Tibial artery (tissue), 4 donors: ENCODE results near the gene MAN1C1.

Experiments
- DNase-seq, 2 donors: peaks; one replicate each; pipeline ENCODE4 v3.0.0-alpha.2; 2019
- H3K27ac ChIP-seq, 2 donors: fragments of 200-600 bp; sonication (generic) in 1 of 2; 1 replicate in 1 of 2; 2 replicates in 1 of 2; pipeline ENCODE4 v1.5.1; 2018 to 2019; ENCODE audit warnings: mild to moderate bottlenecking in 1 of 2
- H3K27me3 ChIP-seq, 2 donors: fragments of 200-600 bp; sonication (generic) in 1 of 2; one replicate each; pipeline versions ENCODE4 v1.5.1 to v1.6.0; 2016 to 2019
- H3K36me3 ChIP-seq, 3 donors: fragments of 200-600 bp; sonication (generic) in 2 of 3; one replicate each; pipeline ENCODE4 v1.5.1; 2016 to 2019; ENCODE audit warnings: mild to moderate bottlenecking in 2 of 3
- H3K4me1 ChIP-seq, 4 donors: fragments of 200-600 bp; sonication (generic) in 2 of 4; 1 replicate in 3 of 4; 2 replicates in 1 of 4; pipeline ENCODE4 v1.5.1; 2016 to 2019
- H3K4me3 ChIP-seq, 2 donors: fragments of 200-600 bp; sonication (generic) in 1 of 2; 1 replicate in 1 of 2; 2 replicates in 1 of 2; pipeline ENCODE4 v1.5.1; 2018 to 2019; ENCODE audit warnings: mild to moderate bottlenecking in 2 of 2
- H3K9me3 ChIP-seq, 3 donors: fragments of 200-600 bp; sonication (generic) in 1 of 3; one replicate each; pipeline ENCODE4 v1.5.1; 2016 to 2019
- CTCF ChIP-seq, 2 experiments: fragments of 200-600 bp in 1 of 2; fragments of 450-650 bp in 1 of 2; IDR thresholded peaks; one replicate each; pipeline ENCODE4 v1.5.1; 2017 to 2019; ENCODE audit warnings: antibody characterized with exemption in 2 of 2, mild to moderate bottlenecking in 1 of 2, moderate library complexity in 1 of 2
- intact Hi-C: fragments of 100-400 bp; cut with DNase I; formaldehyde crosslinking; loops from one replicate; pipeline ENCODE4 v1.15.0; 2023; ENCODE audit warnings: low total_unique reads

MAN1C1 gene

GRCh38 chr1:25819491-25820246 lies 203.1 kb downstream of the MAN1C1 start, which contains the start of gene MTFR1L:
MTFR1L (plus strand) TSS chr1:25819954; CDS start chr1:25823105, 3,151 bp downstream.
- TF ChIP-seq CTCF (IDR thresholded peaks at IDR 0.05): no peak
- Histone ChIP-seq H3K4me3 (peak within 1 kb of the TSS; percentile 77 to 93), H3K9me3 (no peaks in the 10 kb centered on the region), H3K27me3 (no peaks in the 10 kb centered on the region), H3K4me1 (peaks cover 0 to 33% (median 27%) of the 10 kb centered on the region in 4 donors), H3K27ac (peak within 1 kb of the TSS; percentile 83 to 92), H3K36me3 (peaks cover 7 to 37% (median 25%) of the 10 kb centered on the region in 3 donors)
- peak; percentile 81 to 92 for DNase-seq
- intact Hi-C loops: loop anchor here (5.0 kb wide), 3 partner anchors 48 to 417 kb away; partner anchors contain the start of gene PAFAH2

- Histone ChIP-seq H3K4me3 (peak overlapping the region; percentile 77 to 93), H3K36me3 (peaks cover 6 to 29% (median 21%) of the 10 kb centered on the region in 3 donors), H3K9me3 (no peaks in the 10 kb centered on the region), H3K27ac (peak overlapping the region; percentile 83 to 92), H3K4me1 (peaks cover 0 to 33% (median 27%) of the 10 kb centered on the region in 4 donors), H3K27me3 (no peaks in the 10 kb centered on the region)
- DNase-seq: peak in 1 of 2 donors; percentile 73
- no peak for TF ChIP-seq CTCF (IDR thresholded peaks at IDR 0.05)
- intact Hi-C loops: loop anchor here (5.0 kb wide), 2 partner anchors 47 to 177 kb away; partner anchors contain the start of gene PAFAH2
Observed at GRCh38 chr1:25820247-25821111, 203.9 kb downstream of the MAN1C1 start.

GRCh38 chr1:25821112-25821476 lies 204.5 kb downstream of the MAN1C1 start:
- TF ChIP-seq CTCF (IDR thresholded peaks at IDR 0.05): no peak
- Histone ChIP-seq H3K4me1 (peaks cover 0 to 33% (median 27%) of the 10 kb centered on the region in 4 donors), H3K27me3 (no peaks in the 10 kb centered on the region), H3K27ac (peak overlapping the region; percentile 83 to 92), H3K9me3 (no peaks in the 10 kb centered on the region), H3K36me3 (peaks cover 0 to 29% (median 19%) of the 10 kb centered on the region in 3 donors), H3K4me3 (peak overlapping the region; percentile 77 to 93)
- no peak for DNase-seq
- intact Hi-C loops: loop anchor here (5.0 kb wide), 2 partner anchors 46 to 176 kb away; partner anchors contain the start of gene PAFAH2

GRCh38 chr1:25821630-25822091 lies 205.1 kb downstream of the MAN1C1 start:
- intact Hi-C loops: loop anchor here (5.0 kb wide), 2 partner anchors 46 to 176 kb away; partner anchors contain the start of gene PAFAH2
- no peaks in the 10 kb centered on the region for H3K9me3 ChIP-seq
- H3K4me1 ChIP-seq: peaks cover 0 to 33% (median 27%) of the 10 kb centered on the region in 4 donors
- peaks cover 3 to 29% (median 19%) of the 10 kb centered on the region in 3 donors for H3K36me3 ChIP-seq
- peak overlapping the region in 1 of 2 donors; percentile 93 for H3K4me3 ChIP-seq
- no peak overlapping the region for H3K27ac ChIP-seq
- no peaks in the 10 kb centered on the region for H3K27me3 ChIP-seq
- DNase-seq: no peak
- no peak for TF ChIP-seq CTCF (IDR thresholded peaks at IDR 0.05)

GRCh38 chr1:25825605-25826004 lies 209.0 kb downstream of the MAN1C1 start:
- H3K9me3 ChIP-seq: no peaks in the 10 kb centered on the region
- peaks cover 38 to 66% (median 58%) of the 10 kb centered on the region in 3 donors for H3K36me3 ChIP-seq
- H3K27ac ChIP-seq: no peak overlapping the region

More at GRCh38 chr1:25825605-25826004, 209.0 kb downstream of the MAN1C1 start:
- intact Hi-C loops: loop anchor here (5.0 kb wide), 1 partner anchor 747 kb away; no protein-coding TSS in a partner anchor
- peaks cover 0 to 17% (median 15%) of the 10 kb centered on the region in 4 donors for H3K4me1 ChIP-seq
- TF ChIP-seq CTCF (IDR thresholded peaks at IDR 0.05): no peak
- no peak overlapping the region for H3K4me3 ChIP-seq
- H3K27me3 ChIP-seq: no peaks in the 10 kb centered on the region
- DNase-seq: no peak
